Muscle layer of duodenum (tissue), 2 donors: ENCODE data around the gene THADA.
"Not testable (repeated sequence)": the region's sequence is repeated elsewhere in the genome, so short reads cannot be mapped to it uniquely, and the experiment has no call there.

ENCODE experiments used
- H3K27ac ChIP-seq: one replicate; pipeline ENCODE4 v1.7.0; 2013; ENCODE audit warnings: mild to moderate bottlenecking, low read length
- H3K27me3 ChIP-seq: one replicate; pipeline ENCODE4 v1.7.0; 2013; ENCODE audit warnings: low read depth, mild to moderate bottlenecking, control low read depth, low read length
- H3K36me3 ChIP-seq, 2 donors: one replicate each; pipeline ENCODE4 v1.7.0; 2013; ENCODE audit warnings: low read length in 2 of 2, control low read depth in 1 of 2, mild to moderate bottlenecking in 1 of 2; ENCODE audit not compliant: insufficient read depth in 2 of 2, control insufficient read depth in 1 of 2
- H3K4me1 ChIP-seq, 2 donors: one replicate each; pipeline ENCODE4 v1.7.0; 2013; ENCODE audit warnings: low read length in 2 of 2, mild to moderate bottlenecking in 2 of 2, control low read depth in 1 of 2, moderate library complexity in 1 of 2; ENCODE audit not compliant: insufficient read depth in 2 of 2, control insufficient read depth in 1 of 2
- H3K4me3 ChIP-seq, 2 donors: one replicate each; pipeline ENCODE4 v1.7.0; 2013; ENCODE audit warnings: low read length in 2 of 2, low read depth in 1 of 2, mild to moderate bottlenecking in 1 of 2
- H3K9me3 ChIP-seq, 2 donors: one replicate each; pipeline ENCODE4 v1.7.0; 2013; ENCODE audit warnings: low read length in 2 of 2, control low read depth in 1 of 2, mild to moderate bottlenecking in 1 of 2; ENCODE audit not compliant: control insufficient read depth in 1 of 2
- donor health status: healthy.

Gene THADA

DNA sequence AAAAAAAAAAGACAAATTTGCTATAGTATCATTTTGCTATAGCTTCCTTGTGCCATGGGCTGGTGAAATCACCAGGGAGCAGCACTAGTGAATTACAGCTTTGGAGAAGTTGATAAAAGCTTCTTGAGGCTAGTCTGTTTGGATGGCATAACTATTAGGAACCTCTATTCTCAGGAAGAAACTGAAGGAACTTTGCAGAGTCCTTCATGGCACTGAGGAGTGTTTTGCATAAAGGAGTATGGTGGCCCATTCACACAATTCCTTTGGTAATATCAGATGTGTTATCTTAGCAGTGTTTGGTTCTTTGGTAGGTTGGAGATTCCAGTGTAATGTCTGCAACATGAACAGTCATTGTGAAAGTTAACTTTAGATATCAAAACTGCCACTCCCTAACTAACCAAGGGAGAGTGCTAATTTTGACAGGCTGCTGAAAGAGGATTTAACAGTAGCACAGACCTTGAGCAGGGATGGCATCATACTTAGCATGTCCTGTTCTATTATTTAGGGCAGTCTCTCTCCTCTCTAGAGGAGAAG, 292.8 kb downstream of the THADA start:
- Histone ChIP-seq H3K27ac (no peak overlapping the region), H3K4me3 (no peak overlapping the region), H3K9me3 (no peaks in the 10 kb centered on the region), H3K36me3 (no peaks in the 10 kb centered on the region), H3K4me1 (peaks cover 17 to 32% of the 10 kb centered on the region in 2 donors), H3K27me3 (no peaks in the 10 kb centered on the region)

DNA sequence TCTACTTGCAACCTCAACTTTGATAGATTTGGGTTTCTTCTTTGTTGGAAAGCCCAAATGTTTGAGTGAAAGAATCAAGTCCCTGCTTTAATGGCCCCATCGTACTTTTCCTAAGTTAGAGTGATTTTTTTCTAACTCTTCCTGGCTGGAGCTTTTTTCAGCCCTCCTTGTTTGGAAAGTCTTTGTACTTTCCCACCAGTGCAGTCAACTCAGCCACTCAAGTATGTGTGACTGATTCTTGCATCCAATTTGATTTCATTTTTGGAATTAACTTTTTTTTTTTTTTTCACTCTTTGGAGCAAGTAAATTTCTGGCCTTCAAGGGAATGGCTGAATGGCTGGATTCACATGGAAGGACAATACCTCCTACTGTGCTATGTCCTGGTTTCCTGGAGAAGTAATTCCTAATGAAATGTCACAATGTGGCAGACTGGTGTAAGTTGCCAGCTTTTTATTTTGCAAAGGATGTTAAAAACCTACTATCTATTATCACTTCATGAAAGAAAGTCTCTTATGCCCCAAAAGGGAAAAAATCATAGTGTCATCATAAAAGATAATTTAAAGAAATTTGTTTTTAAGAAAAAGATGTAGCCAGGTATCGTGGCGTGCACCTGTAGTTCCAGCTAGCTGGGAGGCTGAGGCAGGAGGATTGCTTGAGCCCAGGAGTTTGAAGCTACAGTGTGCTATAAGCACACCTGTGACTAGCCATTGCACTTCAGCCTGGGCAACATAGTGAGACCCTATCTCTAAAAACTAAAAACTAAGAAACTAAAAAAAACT, 293.5 kb downstream of the THADA start:
- Histone ChIP-seq H3K27me3 (no peaks in the 10 kb centered on the region), H3K4me3 (no peak overlapping the region), H3K36me3 (no peaks in the 10 kb centered on the region), H3K27ac (no peak overlapping the region), H3K4me1 (peaks cover 17 to 32% of the 10 kb centered on the region in 2 donors), H3K9me3 (no peaks in the 10 kb centered on the region)

DNA sequence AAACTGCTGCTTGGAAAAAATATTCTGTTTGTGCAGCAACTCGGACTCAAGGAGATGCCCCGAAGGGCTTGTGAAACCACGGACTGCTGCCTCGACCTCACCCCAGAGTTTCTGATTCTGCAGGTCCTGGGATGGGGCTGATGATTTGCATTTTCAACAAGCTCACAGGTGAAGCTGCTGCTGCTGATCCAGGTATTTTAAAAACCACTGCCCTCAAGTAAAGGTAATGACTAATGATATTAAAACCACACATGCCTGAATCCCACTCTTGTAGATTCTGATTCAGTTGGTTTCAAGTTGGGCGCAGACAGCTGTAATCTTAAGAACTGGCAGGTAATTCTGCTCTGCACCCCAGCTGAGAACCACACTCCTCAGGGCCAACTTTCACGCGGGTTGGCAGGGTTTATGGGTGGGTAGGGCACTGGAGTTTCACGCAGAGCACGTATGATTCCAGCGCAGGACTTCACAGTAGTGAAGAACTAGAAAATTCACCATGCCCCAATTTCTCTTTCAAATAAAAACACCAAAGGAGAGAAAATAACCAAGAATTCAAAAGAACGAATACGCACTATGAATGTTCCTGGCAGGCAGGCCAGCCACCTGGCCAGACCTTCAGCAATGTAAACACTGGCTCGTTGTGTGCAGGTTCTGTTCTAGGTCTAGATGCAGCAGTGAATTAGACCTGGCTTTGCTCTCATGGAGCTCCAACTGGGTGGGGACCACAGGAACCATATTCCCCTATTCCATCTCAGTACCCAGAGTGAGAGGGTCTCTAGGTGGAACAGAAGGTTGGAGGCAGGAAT, 294.9 kb downstream of the THADA start:
- Histone ChIP-seq H3K27me3 (no peaks in the 10 kb centered on the region), H3K27ac (peak overlapping the region; percentile 43), H3K36me3 (no peaks in the 10 kb centered on the region), H3K9me3 (no peaks in the 10 kb centered on the region), H3K4me3 (peak overlapping the region in 1 of 2 donors; percentile 16), H3K4me1 (peaks cover 8 to 32% of the 10 kb centered on the region in 2 donors)

DNA sequence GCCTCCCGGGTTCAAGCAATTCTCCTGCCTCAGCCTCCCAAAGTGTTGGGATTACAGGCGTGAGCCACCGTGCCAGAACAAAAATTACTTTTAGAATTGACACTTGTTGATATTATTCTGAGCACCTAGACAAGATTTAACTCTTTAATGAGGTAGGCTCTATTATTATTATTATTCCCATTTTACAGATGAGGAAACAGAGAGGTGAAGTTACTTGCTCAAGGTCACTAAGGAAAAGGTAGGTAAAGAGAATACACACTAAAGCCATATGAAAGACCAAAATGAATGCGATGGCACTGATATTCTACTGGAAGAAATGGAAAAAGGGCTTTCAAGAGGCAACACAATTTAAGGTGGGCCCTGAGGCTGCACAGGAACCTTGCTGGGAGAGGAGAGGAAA, 295.6 kb downstream of the THADA start:
- Histone ChIP-seq H3K36me3 (no peaks in the 10 kb centered on the region), H3K4me1 (peaks cover 8 to 32% of the 10 kb centered on the region in 2 donors), H3K4me3 (no peak overlapping the region), H3K27ac (no peak overlapping the region), H3K27me3 (no peaks in the 10 kb centered on the region), H3K9me3 (no peaks in the 10 kb centered on the region)

DNA sequence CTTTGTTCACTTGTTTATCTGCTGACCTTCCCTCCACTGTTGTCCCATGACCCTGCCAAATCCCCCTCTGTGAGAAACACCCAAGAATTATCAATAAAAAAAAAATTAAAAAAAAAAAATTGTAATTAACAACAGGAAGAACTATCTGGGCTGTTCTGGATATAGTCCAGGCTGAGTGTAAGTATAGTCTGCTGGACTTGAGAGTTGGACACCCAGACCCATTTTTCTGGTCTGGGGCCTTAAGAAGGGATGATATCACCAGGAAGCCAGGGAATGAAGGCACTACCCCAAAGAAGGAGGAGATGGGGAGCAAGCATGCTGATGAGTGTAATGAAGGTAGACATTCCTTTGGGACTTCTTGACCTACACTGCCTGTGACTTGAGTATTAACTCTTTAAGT, 297.3 kb downstream of the THADA start:
- Histone ChIP-seq H3K9me3 (no peaks in the 10 kb centered on the region), H3K36me3 (no peaks in the 10 kb centered on the region), H3K27me3 (no peaks in the 10 kb centered on the region), H3K4me1 (peaks cover 13 to 32% of the 10 kb centered on the region in 2 donors), H3K4me3 (no peak overlapping the region), H3K27ac (no peak overlapping the region)

DNA sequence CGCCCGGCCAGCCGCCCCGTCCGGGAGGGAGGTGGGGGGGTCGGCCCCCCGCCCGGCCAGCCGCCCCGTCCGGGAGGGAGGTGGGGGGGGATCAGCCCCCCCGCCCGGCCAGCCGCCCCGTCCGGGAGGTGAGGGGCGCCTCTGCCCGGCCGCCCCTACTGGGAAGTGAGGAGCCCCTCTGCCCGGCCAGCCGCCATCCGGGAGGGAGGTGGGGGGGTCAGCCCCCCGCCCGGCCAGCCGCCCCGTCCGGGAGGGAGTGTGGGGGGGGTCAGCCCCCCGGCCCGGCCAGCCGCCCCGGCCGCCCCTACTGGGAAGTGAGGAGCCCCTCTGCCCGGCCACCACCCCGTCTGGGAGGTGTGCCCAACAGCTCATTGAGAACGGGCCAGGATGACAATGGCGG, 298.1 kb downstream of the THADA start:
- not testable (repeated sequence) for H3K9me3 ChIP-seq, H3K27ac ChIP-seq, H3K4me3 ChIP-seq, H3K27me3 ChIP-seq, H3K36me3 ChIP-seq
- peaks cover 13 to 27% of the 10 kb centered on the region in 2 donors for H3K4me1 ChIP-seq

DNA sequence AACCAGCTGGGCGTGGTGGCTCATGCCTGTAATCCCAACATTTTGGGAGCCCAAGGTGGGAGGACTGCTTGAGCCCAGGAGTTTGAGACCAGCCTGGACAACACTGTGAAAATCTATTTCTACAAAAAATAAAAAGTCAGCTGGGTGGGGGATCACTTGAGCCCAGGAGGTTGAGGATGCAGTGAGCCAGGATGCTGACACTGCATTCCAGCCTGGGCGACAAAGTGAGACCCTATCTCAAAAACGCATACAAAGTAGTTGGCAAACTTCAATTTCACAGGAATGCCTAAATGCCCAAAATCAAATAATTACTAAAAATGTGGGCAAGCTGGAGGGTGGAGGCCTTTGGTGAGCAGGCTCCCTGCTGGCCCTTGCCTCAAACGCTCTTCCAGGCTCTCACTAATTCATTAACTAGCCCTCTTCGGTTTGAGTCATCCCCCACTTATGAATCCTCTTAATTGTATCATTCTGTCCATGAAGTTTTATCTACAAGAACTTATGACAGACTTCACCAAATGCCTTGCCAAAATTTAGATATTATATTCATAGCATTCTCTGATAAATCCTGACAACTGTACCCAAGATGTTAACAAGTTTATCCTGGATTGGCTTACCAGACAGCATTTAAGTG, 300.8 kb downstream of the THADA start:
- Histone ChIP-seq H3K27me3 (no peaks in the 10 kb centered on the region), H3K27ac (no peak overlapping the region), H3K4me3 (no peak overlapping the region), H3K36me3 (peaks cover 0 to 9% of the 10 kb centered on the region in 2 donors), H3K9me3 (no peaks in the 10 kb centered on the region), H3K4me1 (peaks cover 2 to 6% of the 10 kb centered on the region in 2 donors)

DNA sequence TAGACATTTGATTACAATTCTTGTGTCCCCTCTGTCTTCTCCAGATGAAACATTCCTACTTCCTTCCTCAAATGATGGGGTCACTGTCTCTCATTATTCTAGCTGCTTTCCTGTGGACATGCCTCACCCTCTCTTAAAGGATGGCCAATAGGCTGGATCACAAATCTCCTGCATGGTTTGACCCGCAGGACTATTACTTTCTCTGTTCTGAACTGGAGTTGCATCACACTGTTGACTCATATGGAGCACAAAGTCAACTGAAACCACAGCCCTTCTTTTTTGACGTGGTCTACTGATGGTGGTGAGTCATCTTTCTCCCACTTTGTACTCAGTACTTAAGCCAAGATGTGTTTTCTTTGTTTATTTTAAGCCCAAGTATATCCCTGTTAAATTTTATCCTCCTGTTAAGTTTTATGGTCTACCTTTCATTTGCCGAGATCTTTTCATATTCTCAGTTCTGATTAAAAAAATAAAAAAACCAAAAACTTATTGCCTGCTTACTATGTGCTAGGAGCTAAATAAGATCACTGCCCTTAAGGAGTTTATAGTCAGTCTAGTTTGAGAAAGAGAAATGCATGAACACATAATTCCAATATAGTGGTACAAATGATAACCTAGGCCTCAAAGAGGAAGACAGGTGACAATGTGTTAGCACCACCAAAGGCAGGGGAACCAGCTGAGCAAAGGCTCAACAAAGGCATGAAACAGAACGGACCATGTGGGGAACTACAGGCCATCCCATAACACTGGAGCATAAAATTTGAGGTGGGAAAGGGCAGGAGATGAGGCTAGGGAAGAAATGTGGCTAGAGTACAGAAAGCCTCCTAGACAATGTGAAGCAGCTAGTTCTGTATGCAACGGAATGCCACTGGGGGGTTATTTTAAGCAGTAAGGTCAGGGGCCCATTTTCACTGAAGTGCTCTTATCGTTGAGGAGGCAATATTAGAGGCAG, 301.8 kb downstream of the THADA start:
- H3K4me1 ChIP-seq: peaks cover 0 to 6% of the 10 kb centered on the region in 2 donors
- H3K27me3 ChIP-seq: no peaks in the 10 kb centered on the region
- no peak overlapping the region for H3K4me3 ChIP-seq
- H3K36me3 ChIP-seq: peaks cover 0 to 9% of the 10 kb centered on the region in 2 donors
- peak overlapping the region; percentile 68 for H3K27ac ChIP-seq
- H3K9me3 ChIP-seq: no peaks in the 10 kb centered on the region

DNA sequence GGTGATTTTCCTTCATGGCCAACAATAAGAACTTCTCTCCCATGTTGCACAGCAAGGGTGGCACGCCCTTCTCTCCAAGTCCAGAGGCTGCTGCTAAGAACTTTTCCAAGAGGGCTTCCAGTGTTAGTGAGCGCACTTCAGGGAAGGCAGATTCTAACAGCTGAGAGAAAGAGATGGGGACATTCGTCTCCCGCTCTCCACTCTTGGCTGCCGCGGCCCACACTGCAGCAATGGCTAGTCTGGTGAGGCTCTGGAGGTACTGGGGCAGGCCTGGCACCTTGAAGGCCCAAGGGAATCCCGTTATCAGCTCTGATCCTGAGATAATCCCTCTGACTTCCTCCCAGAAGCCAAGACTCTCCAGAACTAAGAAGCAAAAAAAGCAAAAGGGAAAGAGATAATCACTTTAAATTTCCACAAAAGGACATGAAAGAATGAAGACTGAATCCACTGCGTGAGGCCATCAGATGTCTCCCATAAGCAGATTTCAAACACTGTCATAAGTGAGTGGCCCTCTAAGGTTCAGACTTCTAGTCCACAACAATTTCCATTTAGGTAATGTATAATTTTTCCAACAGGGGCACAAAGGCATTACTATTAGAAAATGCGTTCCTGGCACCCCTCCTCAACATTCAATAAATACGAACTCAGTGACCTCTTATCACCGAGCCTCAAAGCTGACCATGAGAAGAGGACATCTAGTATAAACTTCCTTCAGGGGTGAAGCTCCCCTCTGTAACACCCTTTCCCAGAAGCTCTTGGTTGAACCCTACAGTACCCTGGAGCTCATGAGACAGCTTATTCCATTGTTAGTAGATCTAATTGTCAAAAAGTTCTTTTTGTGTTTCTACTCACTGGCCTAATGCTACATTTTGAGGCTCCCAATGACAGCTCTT, 302.7 kb downstream of the THADA start:
- H3K36me3 ChIP-seq: peaks cover 0 to 9% of the 10 kb centered on the region in 2 donors
- no peak overlapping the region for H3K4me3 ChIP-seq
- H3K27ac ChIP-seq: peak overlapping the region; percentile 47
- no peaks in the 10 kb centered on the region for H3K27me3 ChIP-seq
- peaks cover 0 to 6% of the 10 kb centered on the region in 2 donors for H3K4me1 ChIP-seq
- no peaks in the 10 kb centered on the region for H3K9me3 ChIP-seq

DNA sequence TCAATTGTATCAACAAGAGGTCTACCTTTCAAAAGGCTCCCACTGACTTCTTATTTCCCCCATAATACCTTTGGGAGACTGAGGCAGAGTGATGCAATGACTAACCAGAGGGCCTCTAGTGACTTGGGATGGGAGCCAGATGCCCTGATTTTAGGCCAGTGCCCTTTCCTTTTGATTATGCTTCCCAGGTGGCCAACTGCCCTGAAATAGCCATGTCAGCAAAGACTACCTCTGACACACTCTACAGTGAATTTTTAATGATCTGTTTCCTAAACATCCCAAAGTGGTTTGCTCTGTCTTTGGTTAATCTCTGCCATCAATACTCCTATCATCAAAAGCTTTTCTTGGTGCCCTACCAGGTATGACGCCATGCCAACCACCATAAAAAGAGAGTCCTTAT, 303.5 kb downstream of the THADA start:
- H3K27ac ChIP-seq: no peak overlapping the region
- no peak overlapping the region for H3K4me3 ChIP-seq
- no peaks in the 10 kb centered on the region for H3K9me3 ChIP-seq
- H3K36me3 ChIP-seq: peaks cover 0 to 9% of the 10 kb centered on the region in 2 donors
- H3K4me1 ChIP-seq: peaks cover 0 to 6% of the 10 kb centered on the region in 2 donors
- no peaks in the 10 kb centered on the region for H3K27me3 ChIP-seq
